RPMI7951 (cell line): Measurements from ENCODE around the gene FCGR1A. TPM values are rescaled to one million over a fixed set of nuclear protein-coding genes. Genes with fewer than 3 reads are reported as not detected.
"Not testable (repeated sequence)": the region's sequence is repeated elsewhere in the genome, so short reads cannot be mapped to it uniquely, and the experiment has no call there.

Experiments
- DNase-seq: peaks from one replicate; pipeline ENCODE4 v3.0.0-alpha.2; 2012; ENCODE audit warnings: low read depth
- total RNA-seq: library from RNA; depleted of rRNA; stranded (reverse); fragments of >200 nt; shearing (Covaris generic); gene quantifications from 2 replicates; pipeline ENCODE4 v1.2.3, GENCODE V29; 2014

Gene FCGR1A
- total RNA-seq, 1 experiment from 2014 or later = not detected

DNA sequence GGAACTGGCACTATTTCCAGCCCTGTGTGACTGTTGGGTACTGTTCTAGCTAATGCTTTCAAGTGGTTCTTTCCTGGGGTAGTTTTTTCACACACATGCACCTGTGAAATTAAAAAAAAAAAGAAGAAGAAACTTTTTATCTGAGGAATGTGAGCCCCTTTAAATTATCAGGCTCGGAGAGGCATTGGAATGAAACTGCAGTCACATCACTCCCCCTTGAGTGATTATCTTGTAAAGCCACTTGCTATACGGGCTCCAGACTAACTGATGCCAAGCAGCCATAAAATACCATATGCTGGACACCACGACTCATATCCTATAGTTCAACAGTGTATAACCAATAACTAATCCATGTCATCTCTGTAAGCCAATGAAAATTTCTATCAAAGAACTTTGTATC lies 5.4 kb upstream of the FCGR1A start:
- not testable (repeated sequence) for DNase-seq

GRCh38 chr1:149778313-149778712 lies 4.2 kb upstream of the FCGR1A start:
- DNase-seq = not testable (repeated sequence)

DNA sequence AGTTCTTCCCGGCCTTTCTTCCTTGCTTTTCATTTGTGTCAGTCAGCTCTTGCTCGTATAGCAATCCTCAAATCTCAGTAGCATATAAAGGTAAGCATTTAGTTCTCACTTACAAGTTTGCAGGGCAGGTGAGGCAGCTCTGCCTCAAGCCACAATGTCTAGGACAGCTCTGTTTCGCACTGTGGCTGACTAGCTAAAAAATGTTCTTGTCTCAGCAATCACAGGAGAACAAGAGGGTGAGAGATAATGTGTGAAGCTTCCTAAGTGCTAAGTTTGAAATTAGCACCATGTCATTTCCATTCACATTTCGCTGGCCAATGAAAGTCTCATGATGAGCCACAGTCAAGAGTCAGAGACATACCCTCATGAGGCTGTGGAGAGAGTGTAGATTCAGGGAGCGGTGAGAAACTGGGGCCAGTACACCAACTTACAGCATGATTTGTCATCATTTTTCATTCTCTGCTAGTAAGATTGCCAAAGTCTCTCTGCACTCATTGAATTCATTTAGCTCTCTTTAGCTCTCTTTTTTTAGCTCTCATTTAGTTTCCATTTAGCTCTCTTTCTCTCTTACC lies 995 bp upstream of the FCGR1A start:
- DNase-seq = not testable (repeated sequence)

GRCh38 chr1:149783289-149783688 lies 795 bp downstream of the FCGR1A start:
- not testable (repeated sequence) for DNase-seq

- not testable (repeated sequence) for DNase-seq
These were observed 1.4 kb downstream of the FCGR1A start for GRCh38 chr1:149783868-149784267.

DNA sequence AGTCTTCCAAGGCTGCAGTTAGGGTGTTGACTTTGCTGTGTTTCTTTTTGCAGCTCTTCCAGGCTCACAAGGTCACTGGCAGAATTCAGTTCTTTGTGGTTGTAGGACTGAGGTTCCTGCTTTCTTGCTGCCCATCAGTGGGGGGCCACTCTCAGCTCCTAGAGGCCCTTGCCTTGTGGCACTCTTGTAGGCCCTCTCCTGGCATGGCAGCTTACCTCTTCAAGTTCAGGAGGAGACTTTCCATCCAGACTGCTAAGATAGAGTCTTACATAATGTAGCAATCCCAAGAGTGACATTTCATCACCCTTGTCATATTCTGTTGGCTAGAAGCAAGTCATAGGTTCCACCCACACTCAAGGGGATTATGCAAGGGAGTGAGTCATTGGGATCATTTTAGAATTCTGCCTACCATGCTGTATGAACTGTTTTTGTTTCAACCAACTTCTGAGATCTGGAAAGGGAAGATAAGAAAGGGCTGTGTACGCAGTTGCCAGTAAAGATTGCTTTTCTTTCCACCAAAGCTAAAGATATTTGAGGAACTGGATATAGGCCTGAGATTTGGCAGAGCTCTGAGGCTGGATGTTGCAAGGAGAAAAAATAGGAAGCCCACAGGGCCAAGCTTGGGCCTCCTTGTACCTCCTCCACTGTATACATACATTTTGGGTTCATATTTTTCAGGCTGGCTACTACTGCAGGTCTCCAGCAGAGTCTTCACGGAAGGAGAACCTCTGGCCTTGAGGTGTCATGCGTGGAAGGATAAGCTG lies 5.4 kb downstream of the FCGR1A start:
- DNase-seq = not testable (repeated sequence)

- DNase-seq = peak; percentile 24
These were observed 10.0 kb downstream of the FCGR1A start for GRCh38 chr1:149792502-149792901.

DNA sequence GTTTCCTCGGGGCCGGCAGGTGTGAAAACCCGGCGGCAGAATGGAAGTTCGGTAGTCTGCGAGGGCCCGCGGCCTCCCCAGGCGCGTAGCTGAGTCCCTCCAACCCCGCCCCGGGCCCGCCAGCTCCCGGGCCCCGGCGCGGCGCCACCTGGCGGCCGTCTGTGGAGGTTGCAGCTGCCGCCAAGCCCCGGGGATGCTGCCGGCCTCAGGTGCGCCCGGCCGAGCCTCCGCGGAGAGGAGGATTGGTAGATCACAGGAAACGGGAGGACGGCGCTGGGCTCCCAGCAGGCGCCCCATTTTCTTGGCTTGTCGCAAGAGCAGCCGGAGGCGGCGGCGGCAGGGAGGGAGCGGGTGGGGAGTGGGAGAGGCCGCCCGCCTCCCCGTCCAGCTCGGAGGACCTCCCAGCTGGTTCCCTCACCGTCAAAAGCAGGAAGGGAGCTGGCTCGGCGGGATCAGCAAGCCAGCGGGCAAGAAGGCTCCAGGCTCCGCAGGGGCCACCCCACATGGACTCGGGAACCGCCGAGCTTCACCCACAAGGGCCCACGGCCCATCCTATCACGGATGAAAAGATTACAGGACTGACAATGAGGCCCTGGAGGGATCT lies 10.5 kb downstream of the FCGR1A start:
- DNase-seq = peak; percentile 40

DNA sequence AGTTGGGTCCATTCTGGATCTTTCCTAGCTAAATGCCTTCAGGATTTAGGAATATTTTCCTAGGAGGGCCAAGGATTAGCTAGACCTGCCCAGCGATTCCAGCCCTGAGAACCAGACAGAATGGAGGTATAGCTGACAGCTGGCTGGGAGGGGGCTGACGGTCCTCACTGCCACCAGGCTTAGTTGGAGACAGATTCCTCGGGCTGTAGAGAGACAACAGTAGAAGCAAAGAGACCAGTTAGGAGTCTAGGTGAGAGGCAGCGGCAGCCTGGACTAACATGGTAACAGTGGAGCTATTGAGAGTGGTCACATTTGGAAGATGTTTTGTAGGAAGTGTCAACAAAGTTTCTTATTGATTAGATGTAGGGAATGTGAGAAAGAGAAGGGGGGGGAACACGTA lies 11.4 kb downstream of the FCGR1A start:
- DNase-seq = not testable (repeated sequence)

DNA sequence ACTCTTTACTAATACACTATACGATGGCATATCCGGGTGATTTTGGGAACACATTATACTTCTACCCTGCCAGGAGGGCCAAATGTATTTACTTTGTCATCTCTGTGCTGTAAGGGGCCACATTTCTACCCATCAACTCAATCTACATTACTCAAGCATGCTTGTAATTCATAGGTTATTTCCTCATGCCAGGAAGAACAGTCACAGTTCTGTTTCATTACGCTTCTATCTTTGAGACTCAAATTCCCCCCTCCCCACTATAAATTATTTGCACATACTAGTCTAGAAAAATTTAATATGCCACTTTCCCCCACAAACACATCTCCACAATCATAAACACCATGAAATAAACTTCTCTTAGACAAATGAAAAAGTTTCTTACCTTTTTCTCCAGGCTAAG lies 19.1 kb downstream of the FCGR1A start:
- DNase-seq = not testable (repeated sequence)

GRCh38 chr1:149804417-149805080 lies 22.1 kb downstream of the FCGR1A start:
- DNase-seq = not testable (repeated sequence)

DNA sequence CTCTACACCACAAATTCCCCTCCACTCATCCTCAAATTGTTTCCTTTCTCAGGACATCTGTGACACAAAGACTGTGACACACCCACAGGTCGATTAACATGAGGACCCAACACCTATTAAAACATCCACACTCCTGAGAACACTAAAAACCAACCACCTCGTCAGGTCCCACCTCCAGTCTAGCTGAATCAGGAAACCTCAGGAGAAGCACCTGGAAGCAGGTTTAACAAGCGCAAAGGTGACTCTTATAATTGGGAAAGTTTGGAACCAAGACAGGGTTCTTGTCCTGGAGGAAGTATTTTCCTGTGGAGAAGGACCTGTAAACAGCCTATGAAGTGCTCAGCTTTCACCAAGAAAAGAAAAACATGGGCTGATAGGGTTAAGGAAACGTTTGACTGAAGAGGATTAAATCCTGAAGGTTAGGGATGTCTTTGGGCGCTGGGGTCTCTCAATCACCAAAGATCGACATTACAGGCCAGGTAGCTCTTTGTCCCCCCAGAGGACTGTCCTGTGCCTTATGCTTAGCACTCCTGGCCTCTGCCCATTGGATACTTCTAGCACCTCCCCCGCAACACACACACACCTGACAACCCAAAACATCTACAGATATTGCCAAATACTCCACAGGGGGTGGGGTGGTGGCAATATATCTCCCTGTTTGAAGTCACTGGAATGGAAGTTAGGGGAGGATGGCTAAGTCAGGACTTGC lies 28.4 kb downstream of the FCGR1A start:
- not testable (repeated sequence) for DNase-seq

GRCh38 chr1:149811514-149811889 lies 29.0 kb downstream of the FCGR1A start:
- DNase-seq = peak; percentile 39

GRCh38 chr1:149811890-149812829 lies 29.7 kb downstream of the FCGR1A start:
- peak; percentile 95 for DNase-seq

DNA sequence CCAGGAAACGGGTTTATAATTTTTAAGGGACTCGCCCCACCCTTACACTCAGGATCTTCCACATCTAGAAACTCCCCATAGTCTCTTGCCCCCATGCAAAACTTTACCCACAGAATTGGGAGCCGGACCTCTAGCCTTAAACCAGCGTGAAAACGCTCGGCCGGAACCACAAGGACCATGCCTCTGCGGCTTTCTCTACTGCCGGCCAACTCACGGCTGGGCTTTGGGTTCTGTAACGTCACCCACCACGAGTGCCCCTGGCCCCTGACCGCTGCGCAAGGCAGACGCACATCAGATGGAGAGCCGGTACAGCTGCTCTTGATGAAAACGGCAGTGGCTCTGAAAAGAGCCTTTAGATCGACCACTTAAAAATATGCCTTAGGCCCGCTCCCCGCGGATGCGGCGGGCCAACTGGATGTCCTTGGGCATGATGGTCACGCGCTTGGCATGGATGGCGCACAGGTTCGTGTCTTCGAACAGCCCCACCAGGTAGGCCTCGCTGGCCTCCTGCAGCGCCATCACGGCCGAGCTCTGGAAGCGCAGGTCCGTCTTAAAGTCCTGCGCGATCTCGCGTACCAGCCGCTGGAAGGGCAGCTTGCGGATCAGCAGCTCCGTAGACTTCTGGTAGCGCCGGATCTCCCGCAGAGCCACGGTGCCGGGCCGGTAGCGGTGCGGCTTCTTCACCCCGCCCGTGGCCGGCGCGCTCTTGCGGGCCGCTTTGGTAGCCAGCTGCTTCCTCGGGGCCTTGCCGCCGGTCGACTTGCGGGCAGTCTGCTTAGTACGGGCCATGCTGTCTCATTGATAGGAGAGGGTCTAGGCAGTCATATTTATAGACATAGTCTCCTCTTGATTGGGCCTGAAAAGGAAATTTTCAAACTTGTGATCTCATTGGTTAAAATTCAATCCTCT lies 30.7 kb downstream of the FCGR1A start:
- peak; percentile 83 for DNase-seq

DNA sequence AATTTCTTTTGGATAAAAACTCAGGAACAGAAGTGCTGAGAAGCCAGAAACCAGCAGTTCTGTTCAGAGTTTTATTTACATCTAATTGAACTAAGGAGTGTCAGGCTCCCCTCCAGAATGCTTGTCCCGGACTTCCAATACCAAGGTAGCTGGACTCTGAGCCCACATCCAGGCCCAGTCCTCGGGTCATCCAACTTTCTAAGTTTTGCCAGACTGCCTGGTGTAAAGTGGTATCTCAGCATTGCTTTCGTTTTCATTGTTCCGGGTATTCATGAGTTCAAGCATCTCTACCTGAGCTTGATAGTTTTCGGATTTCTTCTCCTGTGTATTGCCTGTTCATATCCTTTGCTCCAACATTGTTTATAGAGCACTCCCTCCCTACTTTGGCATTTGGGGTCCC lies 37.9 kb downstream of the FCGR1A start:
- DNase-seq = not testable (repeated sequence)

GRCh38 chr1:149826555-149826954 lies 44.1 kb downstream of the FCGR1A start:
- not testable (repeated sequence) for DNase-seq

DNA sequence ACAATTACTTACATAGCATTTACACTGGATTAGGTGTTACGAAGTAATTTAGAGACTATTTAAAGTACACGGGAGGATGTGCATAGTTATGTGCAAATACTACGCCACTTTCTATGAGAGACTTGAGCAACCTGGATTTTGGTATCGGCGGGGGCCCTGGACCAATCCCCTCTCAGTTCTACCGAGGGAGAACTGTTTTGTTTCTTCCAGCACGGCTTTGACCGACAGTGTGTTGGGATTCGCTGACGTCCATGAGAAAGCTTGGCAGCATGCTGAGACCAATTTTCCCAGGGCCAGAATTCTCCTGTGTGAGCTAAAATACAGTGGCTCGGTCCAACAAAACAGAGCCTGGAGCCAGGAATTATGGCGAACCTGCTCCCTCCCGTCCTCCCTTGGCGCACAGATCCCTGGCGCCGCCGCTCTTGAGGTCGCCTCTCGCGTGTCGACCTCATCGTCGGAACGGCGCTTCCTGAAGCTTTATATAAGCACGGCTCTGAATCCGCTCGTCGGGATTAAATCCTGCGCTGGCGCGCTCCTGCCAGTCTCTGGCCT lies 49.3 kb downstream of the FCGR1A start:
- not testable (repeated sequence) for DNase-seq
